Panc1 (cell line): ENCODE results near the gene PCGF1.

ENCODE experiments used
- CTCF ChIP-seq: fragments of 450-650 bp; IDR thresholded peaks from 2 replicates; pipeline ENCODE4 v1.5.1; 2017; ENCODE audit warnings: mild to moderate bottlenecking
- POLR2AphosphoS5 ChIP-seq: IDR thresholded peaks from 2 replicates; pipeline ENCODE4 v1.6.1; 2012; ENCODE audit warnings: mild to moderate bottlenecking, low read depth, low read length, moderate library complexity
- TCF7L2 ChIP-seq: IDR thresholded peaks from 2 replicates; pipeline ENCODE4 v1.6.1; 2011; ENCODE audit warnings: mild to moderate bottlenecking, low read depth, low read length, inconsistent platforms
- TF ChIP-seq, protein P1 (sequence below), 2 experiments: IDR thresholded peaks; 2 replicates each; pipeline ENCODE4 v1.6.1; 2011 to 2012; ENCODE audit warnings: low read depth in 2 of 2, control low read depth in 1 of 2, low read length in 1 of 2, mild to moderate bottlenecking in 1 of 2, moderate library complexity in 1 of 2; ENCODE audit not compliant: insufficient read depth in 1 of 2

DNA sequence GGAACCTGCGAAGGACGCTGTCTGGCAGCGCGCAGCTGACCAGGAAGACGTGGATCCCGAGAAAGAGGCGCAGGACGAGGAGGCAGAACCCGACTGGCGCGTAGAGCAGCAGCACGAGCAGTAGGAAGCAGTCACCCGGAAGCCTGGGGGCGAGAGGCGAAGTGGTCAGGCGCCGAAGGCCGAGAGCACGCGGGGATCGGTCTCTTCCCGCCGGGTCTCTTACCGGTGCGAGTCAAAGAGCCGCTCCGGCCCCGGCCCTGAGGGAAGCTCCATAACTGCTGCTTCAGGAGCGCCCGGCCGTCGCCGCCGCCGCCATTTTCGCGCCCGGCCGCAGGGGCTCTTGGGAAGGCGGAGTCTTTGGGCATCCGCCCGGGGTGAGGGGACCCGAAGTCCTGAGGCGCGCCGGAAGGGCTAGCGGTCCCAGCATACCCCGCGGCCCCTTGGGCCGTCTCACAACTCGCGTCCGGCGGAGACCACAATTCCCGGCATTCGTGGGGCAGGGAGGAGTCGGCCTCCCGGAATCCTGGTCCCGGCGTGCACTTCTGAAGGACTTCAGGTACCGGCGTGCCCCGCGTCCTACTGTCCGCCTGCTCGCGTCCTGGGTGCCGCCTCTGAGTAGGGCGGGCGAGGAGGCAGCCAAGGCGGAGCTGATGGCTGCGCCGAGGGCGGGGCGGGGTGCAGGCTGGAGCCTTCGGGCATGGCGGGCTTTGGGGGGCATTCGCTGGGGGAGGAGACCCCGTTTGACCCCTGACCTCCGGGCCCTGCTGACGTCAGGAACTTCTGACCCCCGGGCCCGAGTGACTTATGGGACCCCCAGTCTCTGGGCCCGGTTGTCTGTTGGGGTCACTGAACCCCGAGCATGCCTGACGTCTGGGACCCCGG, 22.1 kb upstream of the PCGF1 start, which contains the start of the genes AUP1 and HTRA2:
- TF ChIP-seq CTCF, result no peak
- peak; percentile 96 for TF ChIP-seq POLR2AphosphoS5
- TF ChIP-seq, protein P1, sequence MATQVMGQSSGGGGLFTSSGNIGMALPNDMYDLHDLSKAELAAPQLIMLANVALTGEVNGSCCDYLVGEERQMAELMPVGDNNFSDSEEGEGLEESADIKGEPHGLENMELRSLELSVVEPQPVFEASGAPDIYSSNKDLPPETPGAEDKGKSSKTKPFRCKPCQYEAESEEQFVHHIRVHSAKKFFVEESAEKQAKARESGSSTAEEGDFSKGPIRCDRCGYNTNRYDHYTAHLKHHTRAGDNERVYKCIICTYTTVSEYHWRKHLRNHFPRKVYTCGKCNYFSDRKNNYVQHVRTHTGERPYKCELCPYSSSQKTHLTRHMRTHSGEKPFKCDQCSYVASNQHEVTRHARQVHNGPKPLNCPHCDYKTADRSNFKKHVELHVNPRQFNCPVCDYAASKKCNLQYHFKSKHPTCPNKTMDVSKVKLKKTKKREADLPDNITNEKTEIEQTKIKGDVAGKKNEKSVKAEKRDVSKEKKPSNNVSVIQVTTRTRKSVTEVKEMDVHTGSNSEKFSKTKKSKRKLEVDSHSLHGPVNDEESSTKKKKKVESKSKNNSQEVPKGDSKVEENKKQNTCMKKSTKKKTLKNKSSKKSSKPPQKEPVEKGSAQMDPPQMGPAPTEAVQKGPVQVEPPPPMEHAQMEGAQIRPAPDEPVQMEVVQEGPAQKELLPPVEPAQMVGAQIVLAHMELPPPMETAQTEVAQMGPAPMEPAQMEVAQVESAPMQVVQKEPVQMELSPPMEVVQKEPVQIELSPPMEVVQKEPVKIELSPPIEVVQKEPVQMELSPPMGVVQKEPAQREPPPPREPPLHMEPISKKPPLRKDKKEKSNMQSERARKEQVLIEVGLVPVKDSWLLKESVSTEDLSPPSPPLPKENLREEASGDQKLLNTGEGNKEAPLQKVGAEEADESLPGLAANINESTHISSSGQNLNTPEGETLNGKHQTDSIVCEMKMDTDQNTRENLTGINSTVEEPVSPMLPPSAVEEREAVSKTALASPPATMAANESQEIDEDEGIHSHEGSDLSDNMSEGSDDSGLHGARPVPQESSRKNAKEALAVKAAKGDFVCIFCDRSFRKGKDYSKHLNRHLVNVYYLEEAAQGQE (IDR thresholded peaks at IDR 0.05; ENCODE audit: insufficient read depth in 1 of 2, low read depth in 2 of 2, low read length in 1 of 2), result no peak
- peak; percentile 94 for TF ChIP-seq TCF7L2
